WTC11 (cell line): ENCODE results near the gene PPWD1. TPM values are rescaled to one million over a fixed set of nuclear protein-coding genes. Genes with fewer than 3 reads are reported as not detected.

ENCODE experiments used
- ATAC-seq: fragments of 200-7000 bp; cut with Tn5 transposase; 2 replicates; pipeline ENCODE4 v1.10.0; 2021; ENCODE audit warnings: mild to moderate bottlenecking, moderate library complexity
- CTCF ChIA-PET: fragments of 300-600 bp; sonication (Branson Sonifier 250); formaldehyde crosslinking; loops from one replicate; lab custom pipeline; 2021; ENCODE audit warnings: antibody characterized with exemption; lab: Charles Lee
- POLR2A ChIA-PET: fragments of 350-600 bp; sonication (Branson Sonifier 250); formaldehyde crosslinking; loops from one replicate; lab custom pipeline; 2021; ENCODE audit warnings: antibody characterized with exemption; lab: Charles Lee
- DNase-seq: peaks from one replicate; pipeline ENCODE4 v3.0.0; 2021; ENCODE audit warnings: low spot score
- H3K27ac Mint-ChIP-seq: 2 replicates; pipeline ENCODE4 v1.8.0; 2021; ENCODE audit warnings: mixed read lengths
- H3K27me3 Mint-ChIP-seq: 2 replicates; pipeline ENCODE4 v1.8.0; 2021; ENCODE audit warnings: low read depth, mild to moderate bottlenecking, moderate library complexity, mixed read lengths
- H3K36me3 Mint-ChIP-seq: 2 replicates; pipeline ENCODE4 v1.8.0; 2021; ENCODE audit warnings: mixed read lengths
- H3K4me1 Mint-ChIP-seq: 2 replicates; pipeline ENCODE4 v1.8.0; 2022; ENCODE audit warnings: mixed read lengths
- H3K4me3 Mint-ChIP-seq: 2 replicates; pipeline ENCODE4 v1.8.0; 2021; ENCODE audit warnings: mild to moderate bottlenecking, moderate library complexity, mixed read lengths
- H3K9me3 Mint-ChIP-seq: 2 replicates; pipeline ENCODE4 v1.8.0; 2021; ENCODE audit warnings: mixed read lengths
- FOXK1 ChIP-seq: sonication (generic); formaldehyde crosslinking; IDR thresholded peaks from 2 replicates; pipeline ENCODE4 v1.8.0; 2022; ENCODE audit warnings: mild to moderate bottlenecking, moderate library complexity, missing genetic modification reagents
- HMGA2 ChIP-seq: fragments of 250-450 bp; sonication (Bioruptor Pico); IDR thresholded peaks from 2 replicates; pipeline ENCODE4 v1.4.0; 2021; ENCODE audit warnings: mild to moderate bottlenecking, moderate library complexity
- KAT7 ChIP-seq: sonication (generic); formaldehyde crosslinking; IDR thresholded peaks from 2 replicates; pipeline ENCODE4 v1.8.1; 2023; ENCODE audit warnings: missing genetic modification reagents, mild to moderate bottlenecking, borderline replicate concordance
- RELA ChIP-seq: sonication (generic); formaldehyde crosslinking; IDR thresholded peaks from 2 replicates; pipeline ENCODE4 v1.8.1; 2022; ENCODE audit warnings: missing genetic modification reagents, mild to moderate bottlenecking, borderline replicate concordance
- SMAD3 ChIP-seq: sonication (generic); formaldehyde crosslinking; IDR thresholded peaks from 2 replicates; pipeline ENCODE4 v1.8.0; 2022; ENCODE audit warnings: missing genetic modification reagents, mild to moderate bottlenecking, borderline replicate concordance
- TCF7 ChIP-seq: sonication (generic); formaldehyde crosslinking; IDR thresholded peaks from 2 replicates; pipeline ENCODE4 v1.8.0; 2022; ENCODE audit warnings: mild to moderate bottlenecking, low read depth, missing genetic modification reagents, moderate library complexity
- TEAD1 ChIP-seq: sonication (generic); formaldehyde crosslinking; IDR thresholded peaks from 2 replicates; pipeline ENCODE4 v1.8.0; 2022; ENCODE audit warnings: mild to moderate bottlenecking, missing genetic modification reagents
- TEAD4 ChIP-seq: sonication (generic); formaldehyde crosslinking; IDR thresholded peaks from 2 replicates; pipeline ENCODE4 v1.8.0; 2022; ENCODE audit warnings: mild to moderate bottlenecking, missing genetic modification reagents
- TP53 ChIP-seq: sonication (generic); formaldehyde crosslinking; IDR thresholded peaks from 2 replicates; pipeline ENCODE4 v1.8.1; 2023; ENCODE audit warnings: mild to moderate bottlenecking, missing genetic modification reagents
- ZNF121 ChIP-seq: sonication (generic); formaldehyde crosslinking; IDR thresholded peaks from 2 replicates; pipeline ENCODE4 v1.8.0; 2023; ENCODE audit warnings: missing genetic modification reagents
- ZNF423 ChIP-seq: fragments of 250-450 bp; sonication (Bioruptor Pico); IDR thresholded peaks from 2 replicates; pipeline ENCODE4 v2.1.2; 2022; ENCODE audit warnings: mild to moderate bottlenecking, moderate library complexity
- total RNA-seq: library from RNA; stranded (reverse); gene quantifications from 3 replicates; pipeline ENCODE4 v1.2.3, GENCODE V29; 2021
- TF ChIP-seq, protein P1 (sequence below): fragments of 250-450 bp; sonication (Bioruptor Pico); IDR thresholded peaks from 2 replicates; pipeline ENCODE4 v1.9.0; 2021; ENCODE audit warnings: moderate library complexity, mild to moderate bottlenecking, inconsistent platforms, borderline replicate concordance
- TF ChIP-seq, protein P2 (sequence below): sonication (generic); formaldehyde crosslinking; IDR thresholded peaks from 2 replicates; pipeline ENCODE4 v1.8.1; 2023; ENCODE audit warnings: mild to moderate bottlenecking, missing genetic modification reagents, moderate library complexity
- TF ChIP-seq, protein P3 (sequence below): sonication (generic); formaldehyde crosslinking; IDR thresholded peaks from 2 replicates; pipeline ENCODE4 v1.8.0; 2023; ENCODE audit warnings: missing genetic modification reagents
- TF ChIP-seq, protein P4 (sequence below): sonication (generic); formaldehyde crosslinking; conservative IDR thresholded peaks from 2 replicates; pipeline ENCODE4 v1.8.1; 2022; ENCODE audit warnings: mild to moderate bottlenecking, missing genetic modification reagents
- TF ChIP-seq, protein P5 (sequence below): sonication (generic); formaldehyde crosslinking; IDR thresholded peaks from 2 replicates; pipeline ENCODE4 v1.8.0; 2022; ENCODE audit warnings: mild to moderate bottlenecking, missing genetic modification reagents
- TF ChIP-seq, protein P6 (sequence below): fragments of 250-450 bp; sonication (Bioruptor Pico); IDR thresholded peaks from 2 replicates; pipeline ENCODE4 v1.9.0; 2021; ENCODE audit warnings: mild to moderate bottlenecking, borderline replicate concordance
- TF ChIP-seq, protein P7 (sequence below): fragments of 250-450 bp; sonication (Bioruptor Pico); IDR thresholded peaks from 2 replicates; pipeline ENCODE4 v1.9.0; 2021; ENCODE audit warnings: mild to moderate bottlenecking

The PPWD1 gene
- total RNA-seq, 1 experiment from 2014 or later, result 34.7 TPM

DNA sequence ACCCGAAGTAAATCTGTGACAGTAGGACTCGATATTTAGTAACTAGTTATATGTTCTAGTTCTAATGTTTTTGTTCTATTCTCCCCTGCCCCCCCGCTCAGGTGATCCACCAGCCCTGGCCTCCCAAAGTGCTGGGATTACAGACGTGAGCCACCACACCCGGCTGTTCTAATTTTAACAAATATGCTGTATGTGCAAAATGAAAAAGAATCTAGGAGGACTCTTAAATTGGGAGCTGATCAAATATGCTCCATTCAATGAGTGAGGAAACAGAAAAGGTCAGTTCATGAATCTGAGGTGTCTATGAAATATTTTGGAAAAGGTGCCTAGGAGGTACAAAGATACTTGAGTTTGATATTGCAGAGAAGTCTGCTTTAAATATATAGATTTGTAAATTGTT lies 17.0 kb upstream of the PPWD1 start:
- H3K36me3 Mint-ChIP-seq, result peaks cover 54% of the 10 kb centered on the region
- POLR2A ChIA-PET, result no interaction called here

DNA sequence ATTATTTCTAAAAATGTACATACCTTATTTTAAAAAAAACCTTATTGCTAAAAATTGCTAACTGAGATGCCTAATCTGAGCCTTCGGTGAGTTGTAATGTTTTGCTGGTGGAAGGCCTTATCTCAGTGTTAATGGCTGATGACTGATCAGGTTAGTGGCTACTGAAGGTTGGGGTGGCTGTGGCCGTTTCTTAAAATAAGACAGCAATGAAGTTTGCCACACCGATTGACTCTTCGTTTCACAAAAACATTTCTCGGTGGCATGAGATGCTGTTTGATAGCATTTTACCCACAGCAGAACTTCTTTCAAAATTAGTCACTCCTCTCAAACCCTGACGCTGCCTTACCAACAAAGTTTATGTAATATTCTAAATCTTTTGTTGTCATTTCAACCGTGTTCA lies 14.8 kb upstream of the PPWD1 start:
- no peak for DNase-seq
- Mint-ChIP-seq H3K27ac (no peak overlapping the region), H3K27me3 (no peaks in the 10 kb centered on the region), H3K9me3 (no peaks in the 10 kb centered on the region), H3K4me3 (no peak overlapping the region), H3K36me3 (peaks cover 38% of the 10 kb centered on the region), H3K4me1 (no peaks in the 10 kb centered on the region)
- ChIA-PET CTCF (no interaction called here), POLR2A (no interaction called here)
- TF ChIP-seq FOXK1, result no peak
- TF ChIP-seq, protein P1, sequence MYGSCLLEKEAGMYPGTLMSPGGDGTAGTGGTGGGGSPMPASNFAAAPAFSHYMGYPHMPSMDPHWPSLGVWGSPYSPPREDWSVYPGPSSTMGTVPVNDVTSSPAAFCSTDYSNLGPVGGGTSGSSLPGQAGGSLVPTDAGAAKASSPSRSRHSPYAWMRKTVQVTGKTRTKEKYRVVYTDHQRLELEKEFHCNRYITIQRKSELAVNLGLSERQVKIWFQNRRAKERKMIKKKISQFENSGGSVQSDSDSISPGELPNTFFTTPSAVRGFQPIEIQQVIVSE (CRISPR knock-in tag), result no peak
- TF ChIP-seq, protein P2, sequence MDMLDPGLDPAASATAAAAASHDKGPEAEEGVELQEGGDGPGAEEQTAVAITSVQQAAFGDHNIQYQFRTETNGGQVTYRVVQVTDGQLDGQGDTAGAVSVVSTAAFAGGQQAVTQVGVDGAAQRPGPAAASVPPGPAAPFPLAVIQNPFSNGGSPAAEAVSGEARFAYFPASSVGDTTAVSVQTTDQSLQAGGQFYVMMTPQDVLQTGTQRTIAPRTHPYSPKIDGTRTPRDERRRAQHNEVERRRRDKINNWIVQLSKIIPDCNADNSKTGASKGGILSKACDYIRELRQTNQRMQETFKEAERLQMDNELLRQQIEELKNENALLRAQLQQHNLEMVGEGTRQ (CRISPR knock-in tag), result no peak
- no peak for TF ChIP-seq SMAD3 (CRISPR knock-in tag)
- no peak for TF ChIP-seq TEAD4 (CRISPR knock-in tag)
- no peak for TF ChIP-seq TEAD1 (CRISPR knock-in tag)
- no peak for ATAC-seq

More for the DNA sequence above, 17.0 kb upstream of the PPWD1 start:
- CTCF ChIA-PET, result no interaction called here
- H3K9me3 Mint-ChIP-seq, result no peaks in the 10 kb centered on the region
- TF ChIP-seq ZNF423 (CRISPR knock-in tag), result no peak
- TF ChIP-seq, protein P3, sequence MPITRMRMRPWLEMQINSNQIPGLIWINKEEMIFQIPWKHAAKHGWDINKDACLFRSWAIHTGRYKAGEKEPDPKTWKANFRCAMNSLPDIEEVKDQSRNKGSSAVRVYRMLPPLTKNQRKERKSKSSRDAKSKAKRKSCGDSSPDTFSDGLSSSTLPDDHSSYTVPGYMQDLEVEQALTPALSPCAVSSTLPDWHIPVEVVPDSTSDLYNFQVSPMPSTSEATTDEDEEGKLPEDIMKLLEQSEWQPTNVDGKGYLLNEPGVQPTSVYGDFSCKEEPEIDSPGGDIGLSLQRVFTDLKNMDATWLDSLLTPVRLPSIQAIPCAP (CRISPR knock-in tag), result no peak
- no peak for TF ChIP-seq TP53 (CRISPR knock-in tag)
- TF ChIP-seq KAT7, result no peak
- TF ChIP-seq, protein P2 (CRISPR knock-in tag), result no peak
- TF ChIP-seq, protein P4, sequence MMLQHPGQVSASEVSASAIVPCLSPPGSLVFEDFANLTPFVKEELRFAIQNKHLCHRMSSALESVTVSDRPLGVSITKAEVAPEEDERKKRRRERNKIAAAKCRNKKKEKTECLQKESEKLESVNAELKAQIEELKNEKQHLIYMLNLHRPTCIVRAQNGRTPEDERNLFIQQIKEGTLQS, result no peak
- no peak for TF ChIP-seq ZNF121 (CRISPR knock-in tag)
- TF ChIP-seq, protein P5, sequence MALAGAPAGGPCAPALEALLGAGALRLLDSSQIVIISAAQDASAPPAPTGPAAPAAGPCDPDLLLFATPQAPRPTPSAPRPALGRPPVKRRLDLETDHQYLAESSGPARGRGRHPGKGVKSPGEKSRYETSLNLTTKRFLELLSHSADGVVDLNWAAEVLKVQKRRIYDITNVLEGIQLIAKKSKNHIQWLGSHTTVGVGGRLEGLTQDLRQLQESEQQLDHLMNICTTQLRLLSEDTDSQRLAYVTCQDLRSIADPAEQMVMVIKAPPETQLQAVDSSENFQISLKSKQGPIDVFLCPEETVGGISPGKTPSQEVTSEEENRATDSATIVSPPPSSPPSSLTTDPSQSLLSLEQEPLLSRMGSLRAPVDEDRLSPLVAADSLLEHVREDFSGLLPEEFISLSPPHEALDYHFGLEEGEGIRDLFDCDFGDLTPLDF (CRISPR knock-in tag), result no peak
- TF ChIP-seq, protein P6, sequence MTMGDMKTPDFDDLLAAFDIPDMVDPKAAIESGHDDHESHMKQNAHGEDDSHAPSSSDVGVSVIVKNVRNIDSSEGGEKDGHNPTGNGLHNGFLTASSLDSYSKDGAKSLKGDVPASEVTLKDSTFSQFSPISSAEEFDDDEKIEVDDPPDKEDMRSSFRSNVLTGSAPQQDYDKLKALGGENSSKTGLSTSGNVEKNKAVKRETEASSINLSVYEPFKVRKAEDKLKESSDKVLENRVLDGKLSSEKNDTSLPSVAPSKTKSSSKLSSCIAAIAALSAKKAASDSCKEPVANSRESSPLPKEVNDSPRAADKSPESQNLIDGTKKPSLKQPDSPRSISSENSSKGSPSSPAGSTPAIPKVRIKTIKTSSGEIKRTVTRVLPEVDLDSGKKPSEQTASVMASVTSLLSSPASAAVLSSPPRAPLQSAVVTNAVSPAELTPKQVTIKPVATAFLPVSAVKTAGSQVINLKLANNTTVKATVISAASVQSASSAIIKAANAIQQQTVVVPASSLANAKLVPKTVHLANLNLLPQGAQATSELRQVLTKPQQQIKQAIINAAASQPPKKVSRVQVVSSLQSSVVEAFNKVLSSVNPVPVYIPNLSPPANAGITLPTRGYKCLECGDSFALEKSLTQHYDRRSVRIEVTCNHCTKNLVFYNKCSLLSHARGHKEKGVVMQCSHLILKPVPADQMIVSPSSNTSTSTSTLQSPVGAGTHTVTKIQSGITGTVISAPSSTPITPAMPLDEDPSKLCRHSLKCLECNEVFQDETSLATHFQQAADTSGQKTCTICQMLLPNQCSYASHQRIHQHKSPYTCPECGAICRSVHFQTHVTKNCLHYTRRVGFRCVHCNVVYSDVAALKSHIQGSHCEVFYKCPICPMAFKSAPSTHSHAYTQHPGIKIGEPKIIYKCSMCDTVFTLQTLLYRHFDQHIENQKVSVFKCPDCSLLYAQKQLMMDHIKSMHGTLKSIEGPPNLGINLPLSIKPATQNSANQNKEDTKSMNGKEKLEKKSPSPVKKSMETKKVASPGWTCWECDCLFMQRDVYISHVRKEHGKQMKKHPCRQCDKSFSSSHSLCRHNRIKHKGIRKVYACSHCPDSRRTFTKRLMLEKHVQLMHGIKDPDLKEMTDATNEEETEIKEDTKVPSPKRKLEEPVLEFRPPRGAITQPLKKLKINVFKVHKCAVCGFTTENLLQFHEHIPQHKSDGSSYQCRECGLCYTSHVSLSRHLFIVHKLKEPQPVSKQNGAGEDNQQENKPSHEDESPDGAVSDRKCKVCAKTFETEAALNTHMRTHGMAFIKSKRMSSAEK (CRISPR knock-in tag), result no peak
- TF ChIP-seq, protein P7, sequence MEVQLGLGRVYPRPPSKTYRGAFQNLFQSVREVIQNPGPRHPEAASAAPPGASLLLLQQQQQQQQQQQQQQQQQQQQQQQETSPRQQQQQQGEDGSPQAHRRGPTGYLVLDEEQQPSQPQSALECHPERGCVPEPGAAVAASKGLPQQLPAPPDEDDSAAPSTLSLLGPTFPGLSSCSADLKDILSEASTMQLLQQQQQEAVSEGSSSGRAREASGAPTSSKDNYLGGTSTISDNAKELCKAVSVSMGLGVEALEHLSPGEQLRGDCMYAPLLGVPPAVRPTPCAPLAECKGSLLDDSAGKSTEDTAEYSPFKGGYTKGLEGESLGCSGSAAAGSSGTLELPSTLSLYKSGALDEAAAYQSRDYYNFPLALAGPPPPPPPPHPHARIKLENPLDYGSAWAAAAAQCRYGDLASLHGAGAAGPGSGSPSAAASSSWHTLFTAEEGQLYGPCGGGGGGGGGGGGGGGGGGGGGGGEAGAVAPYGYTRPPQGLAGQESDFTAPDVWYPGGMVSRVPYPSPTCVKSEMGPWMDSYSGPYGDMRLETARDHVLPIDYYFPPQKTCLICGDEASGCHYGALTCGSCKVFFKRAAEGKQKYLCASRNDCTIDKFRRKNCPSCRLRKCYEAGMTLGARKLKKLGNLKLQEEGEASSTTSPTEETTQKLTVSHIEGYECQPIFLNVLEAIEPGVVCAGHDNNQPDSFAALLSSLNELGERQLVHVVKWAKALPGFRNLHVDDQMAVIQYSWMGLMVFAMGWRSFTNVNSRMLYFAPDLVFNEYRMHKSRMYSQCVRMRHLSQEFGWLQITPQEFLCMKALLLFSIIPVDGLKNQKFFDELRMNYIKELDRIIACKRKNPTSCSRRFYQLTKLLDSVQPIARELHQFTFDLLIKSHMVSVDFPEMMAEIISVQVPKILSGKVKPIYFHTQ (CRISPR knock-in tag), result no peak
- TF ChIP-seq RELA, result no peak
- TF ChIP-seq HMGA2 (CRISPR knock-in tag), result no peak
- TF ChIP-seq TCF7, result no peak
- no peak overlapping the region for H3K4me3 Mint-ChIP-seq
- no peaks in the 10 kb centered on the region for H3K4me1 Mint-ChIP-seq
- no peak for DNase-seq
- no peak for ATAC-seq
- no peak overlapping the region for H3K27ac Mint-ChIP-seq
- H3K27me3 Mint-ChIP-seq, result no peaks in the 10 kb centered on the region
